ENCODE measurements around the gene CACNG5. TPM values are rescaled to one million over a fixed set of nuclear protein-coding genes. Genes with fewer than 3 reads are reported as not detected.

CACNG5 gene
- total and polyA plus RNA-seq, 2 donors (not counting 1 experiment from before 2014, with no cell fraction given), result not detected

GRCh38 chr17:66855204-66855603 lies 20.3 kb downstream of the CACNG5 start:
- H3K4me1 Mint-ChIP-seq, result no peaks in the 10 kb centered on the region
- H4K20me1 ChIP-seq (ENCODE audit: control insufficient read depth, insufficient read depth, low read length, poor library complexity, severe bottlenecking), result no peaks in the 10 kb centered on the region
- H3K27ac ChIP-seq (ENCODE audit: low read length in 2 of 2), result no peak overlapping the region
- H3K4me1 ChIP-seq (ENCODE audit: control insufficient read depth in 2 of 2, insufficient read depth in 2 of 2, low read length in 2 of 2), result no peaks in the 10 kb centered on the region
- ChIA-PET CTCF (no interaction called here), POLR2A (no interaction called here)
- intact Hi-C loops (cut with micrococcal nuclease), result no loop called here
- no peaks in the 10 kb centered on the region for H3K27me3 Mint-ChIP-seq
- H3K27me3 ChIP-seq (replicated peaks in 1 of 4; ENCODE audit: control extremely low read depth in 1 of 4, control insufficient read depth in 3 of 4, insufficient read depth in 4 of 4, low read length in 3 of 4), result peaks cover 0 to 3% (median 0%) of the 10 kb centered on the region in 4 experiments
- peaks cover 2% of the 10 kb centered on the region for H3K9me3 Mint-ChIP-seq (ENCODE audit: insufficient read depth)
- no peak overlapping the region for H3K9ac ChIP-seq (ENCODE audit: low read length)
- H3K9me3 ChIP-seq (ENCODE audit: control extremely low read depth in 1 of 3, control insufficient read depth in 2 of 3, insufficient read depth in 1 of 3, low read length in 2 of 3), result peaks cover 0 to 3% (median 0%) of the 10 kb centered on the region in 3 donors
- no peak for ATAC-seq (ENCODE audit: low read depth)
- no peak overlapping the region for H3K27ac Mint-ChIP-seq
- H3K36me3 ChIP-seq (replicated peaks in 1 of 2; ENCODE audit: control extremely low read depth in 1 of 2, control insufficient read depth in 1 of 2, extremely low read depth in 1 of 2, insufficient read depth in 2 of 2, low read length in 1 of 2), result no peaks in the 10 kb centered on the region
- no peaks in the 10 kb centered on the region for H3K79me2 ChIP-seq (ENCODE audit: control insufficient read depth, insufficient read depth, low read length)
- DNase-seq, result no peak
- 84% methylated on average over 8 of the region's 10 CpGs for WGBS (ENCODE audit: insufficient coverage)
- no peak overlapping the region for H3K4me2 ChIP-seq (replicated peaks; ENCODE audit: low read depth, low read length, poor library complexity, severe bottlenecking)
- TF ChIP-seq EZH2 (IDR thresholded peaks at IDR 0.05; ENCODE audit: borderline replicate concordance, insufficient read depth, low read depth, low read length, poor library complexity, severe bottlenecking) (no peak), CTCF (IDR thresholded peaks at IDR 0.05) (peak; percentile 42)
- no peak overlapping the region for H3K4me3 ChIP-seq (ENCODE audit: control extremely low read depth in 1 of 5, extremely low read depth in 1 of 5, insufficient read depth in 1 of 5, low read depth in 2 of 5, low read length in 4 of 5)
- H3K4me3 Mint-ChIP-seq, result no peak overlapping the region
- no peak overlapping the region for H2AFZ ChIP-seq (ENCODE audit: insufficient read depth, low read depth, low read length, poor library complexity, severe bottlenecking)

- ChIA-PET CTCF (no interaction called here), POLR2A (no interaction called here)
- no peak overlapping the region for H3K4me3 Mint-ChIP-seq
- no peak overlapping the region for H3K27ac Mint-ChIP-seq
- Histone ChIP-seq H3K4me3 (ENCODE audit: control extremely low read depth in 1 of 5, extremely low read depth in 1 of 5, insufficient read depth in 1 of 5, low read depth in 2 of 5, low read length in 4 of 5) (no peak overlapping the region), H3K27me3 (replicated peaks in 1 of 4; ENCODE audit: control extremely low read depth in 1 of 4, control insufficient read depth in 3 of 4, insufficient read depth in 4 of 4, low read length in 3 of 4) (no peaks in the 10 kb centered on the region), H3K79me2 (ENCODE audit: control insufficient read depth, insufficient read depth, low read length) (no peaks in the 10 kb centered on the region), H4K20me1 (ENCODE audit: control insufficient read depth, insufficient read depth, low read length, poor library complexity, severe bottlenecking) (no peaks in the 10 kb centered on the region), H3K27ac (ENCODE audit: low read length in 2 of 2) (no peak overlapping the region), H3K36me3 (replicated peaks in 1 of 2; ENCODE audit: control extremely low read depth in 1 of 2, control insufficient read depth in 1 of 2, extremely low read depth in 1 of 2, insufficient read depth in 2 of 2, low read length in 1 of 2) (no peaks in the 10 kb centered on the region), H3K4me2 (replicated peaks; ENCODE audit: low read depth, low read length, poor library complexity, severe bottlenecking) (no peak overlapping the region), H3K9ac (ENCODE audit: low read length) (no peak overlapping the region), H2AFZ (ENCODE audit: insufficient read depth, low read depth, low read length, poor library complexity, severe bottlenecking) (no peak overlapping the region), H3K4me1 (ENCODE audit: control insufficient read depth in 2 of 2, insufficient read depth in 2 of 2, low read length in 2 of 2) (no peaks in the 10 kb centered on the region), H3K9me3 (ENCODE audit: control extremely low read depth in 1 of 3, control insufficient read depth in 2 of 3, insufficient read depth in 1 of 3, low read length in 2 of 3) (peaks cover 0 to 3% (median 0%) of the 10 kb centered on the region in 3 donors)
- 93% methylated on average over 10 of the region's 12 CpGs for WGBS (ENCODE audit: insufficient coverage)
- no peak for DNase-seq
- TF ChIP-seq CTCF (IDR thresholded peaks at IDR 0.05) (no peak), EZH2 (IDR thresholded peaks at IDR 0.05; ENCODE audit: borderline replicate concordance, insufficient read depth, low read depth, low read length, poor library complexity, severe bottlenecking) (no peak)
- no peak for ATAC-seq (ENCODE audit: low read depth)
- no peaks in the 10 kb centered on the region for H3K4me1 Mint-ChIP-seq
- H3K27me3 Mint-ChIP-seq, result no peaks in the 10 kb centered on the region
- intact Hi-C loops (cut with micrococcal nuclease), result no loop called here
- peaks cover 5% of the 10 kb centered on the region for H3K9me3 Mint-ChIP-seq (ENCODE audit: insufficient read depth)
These were observed 23.5 kb downstream of the CACNG5 start for GRCh38 chr17:66858226-66859083.
